Upper lobe of right lung (tissue), 1 donor: ENCODE measurements around the gene KPNA1. TPM values are rescaled to one million over a fixed set of nuclear protein-coding genes. Genes with fewer than 3 reads are reported as not detected.

Experiments
- ATAC-seq: fragments of 200-7000 bp; cut with Tn5 transposase; one replicate; pipeline ENCODE4 v1.9.1; 2020; ENCODE audit warnings: mild to moderate bottlenecking, moderate library complexity
- DNase-seq: peaks from one replicate; pipeline ENCODE4 v3.0.0-alpha.2; 2020
- H3K27ac ChIP-seq: fragments of 200-600 bp; one replicate; pipeline ENCODE4 v1.8.0; 2022
- H3K27me3 ChIP-seq: fragments of 200-600 bp; one replicate; pipeline ENCODE4 v1.8.0; 2022; ENCODE audit warnings: mild to moderate bottlenecking
- H3K36me3 ChIP-seq: fragments of 200-600 bp; one replicate; pipeline ENCODE4 v1.8.0; 2022
- H3K4me1 ChIP-seq: fragments of 200-600 bp; one replicate; pipeline ENCODE4 v1.8.0; 2022
- H3K4me3 ChIP-seq: fragments of 200-600 bp; one replicate; pipeline ENCODE4 v1.8.0; 2022; ENCODE audit warnings: mild to moderate bottlenecking
- H3K9me3 ChIP-seq: fragments of 200-600 bp; one replicate; pipeline ENCODE4 v1.8.0; 2022
- intact Hi-C: fragments of 100-400 bp; cut with DNase I; formaldehyde crosslinking; loops from one replicate; pipeline ENCODE4 v1.11.0; 2022
- total RNA-seq: library from RNA; stranded (reverse); fragmentation: NEBNext Ultra II Directional; extraction: Animal tissue kit (Norgen Biotek cat#: 25700); gene quantifications from one replicate; pipeline ENCODE4 v1.2.1, GENCODE V29; 2021
- TF ChIP-seq, protein P1 (sequence below): fragments of 200-600 bp; IDR thresholded peaks from one replicate; pipeline ENCODE4 v1.8.0; 2022; ENCODE audit warnings: antibody characterized with exemption
- donor health status: DM: no; HTN: yes; CAD: no; lungs with severe emphysema.

KPNA1 gene
- total RNA-seq, 1 donor from 2014 or later, result 60.4 TPM

DNA sequence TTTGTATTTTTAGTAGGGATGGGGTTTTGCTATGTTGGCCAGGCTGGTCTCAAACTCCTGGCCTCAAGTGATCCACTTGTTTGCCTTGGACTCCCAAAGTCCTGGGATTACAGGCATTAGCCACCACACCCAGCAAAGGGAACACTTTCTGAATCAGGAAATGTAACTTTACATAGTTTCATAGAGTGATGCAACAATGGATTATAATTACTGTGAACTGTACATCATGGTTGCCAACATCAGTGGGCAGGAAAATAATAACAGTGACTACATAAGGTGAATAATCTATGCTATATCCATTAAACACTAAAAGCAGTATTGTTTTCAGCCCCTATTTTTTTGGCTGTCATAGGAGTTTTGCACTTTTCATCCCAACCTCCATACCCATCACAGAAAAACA is 5.0 kb upstream of the KPNA1 start:
- intact Hi-C loops, result no loop called here
- Histone ChIP-seq H3K27me3 (no peaks in the 10 kb centered on the region), H3K4me1 (no peaks in the 10 kb centered on the region), H3K27ac (no peak overlapping the region), H3K9me3 (no peaks in the 10 kb centered on the region), H3K4me3 (no peak overlapping the region), H3K36me3 (no peaks in the 10 kb centered on the region)
- TF ChIP-seq, protein P1, sequence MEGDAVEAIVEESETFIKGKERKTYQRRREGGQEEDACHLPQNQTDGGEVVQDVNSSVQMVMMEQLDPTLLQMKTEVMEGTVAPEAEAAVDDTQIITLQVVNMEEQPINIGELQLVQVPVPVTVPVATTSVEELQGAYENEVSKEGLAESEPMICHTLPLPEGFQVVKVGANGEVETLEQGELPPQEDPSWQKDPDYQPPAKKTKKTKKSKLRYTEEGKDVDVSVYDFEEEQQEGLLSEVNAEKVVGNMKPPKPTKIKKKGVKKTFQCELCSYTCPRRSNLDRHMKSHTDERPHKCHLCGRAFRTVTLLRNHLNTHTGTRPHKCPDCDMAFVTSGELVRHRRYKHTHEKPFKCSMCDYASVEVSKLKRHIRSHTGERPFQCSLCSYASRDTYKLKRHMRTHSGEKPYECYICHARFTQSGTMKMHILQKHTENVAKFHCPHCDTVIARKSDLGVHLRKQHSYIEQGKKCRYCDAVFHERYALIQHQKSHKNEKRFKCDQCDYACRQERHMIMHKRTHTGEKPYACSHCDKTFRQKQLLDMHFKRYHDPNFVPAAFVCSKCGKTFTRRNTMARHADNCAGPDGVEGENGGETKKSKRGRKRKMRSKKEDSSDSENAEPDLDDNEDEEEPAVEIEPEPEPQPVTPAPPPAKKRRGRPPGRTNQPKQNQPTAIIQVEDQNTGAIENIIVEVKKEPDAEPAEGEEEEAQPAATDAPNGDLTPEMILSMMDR, result no peak
- no peak for ATAC-seq
- DNase-seq, result no peak

DNA sequence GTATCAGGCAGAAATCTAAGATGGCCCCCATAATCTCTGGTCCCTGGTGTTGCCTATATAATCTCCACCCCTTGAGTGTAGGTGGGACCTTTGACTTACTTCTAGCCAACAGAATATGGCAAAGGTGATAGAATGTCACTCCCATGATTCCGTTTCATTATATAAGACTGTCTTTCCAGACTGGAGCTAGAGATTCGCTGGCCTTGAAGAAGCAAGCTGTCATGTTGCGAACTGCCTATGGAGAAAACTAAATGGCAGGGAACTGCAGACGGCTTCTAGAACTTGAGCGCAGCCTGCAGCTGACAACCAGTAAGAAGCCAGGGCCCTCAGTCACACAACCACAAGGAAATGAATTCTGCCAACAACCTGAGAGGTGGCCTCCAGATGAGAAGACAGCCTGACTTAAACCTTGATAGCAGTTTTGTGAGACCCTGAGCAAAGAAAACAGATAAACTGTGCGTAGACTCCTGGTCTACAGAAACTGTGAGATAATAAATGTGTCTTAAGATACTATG is 2.2 kb upstream of the KPNA1 start:
- Histone ChIP-seq H3K27ac (no peak overlapping the region), H3K4me3 (no peak overlapping the region), H3K36me3 (no peaks in the 10 kb centered on the region), H3K9me3 (no peaks in the 10 kb centered on the region), H3K27me3 (no peaks in the 10 kb centered on the region), H3K4me1 (peaks cover 16% of the 10 kb centered on the region)
- DNase-seq (no peak), ATAC-seq (no peak)
- TF ChIP-seq, protein P1, result no peak
- intact Hi-C loops, result no loop called here

DNA sequence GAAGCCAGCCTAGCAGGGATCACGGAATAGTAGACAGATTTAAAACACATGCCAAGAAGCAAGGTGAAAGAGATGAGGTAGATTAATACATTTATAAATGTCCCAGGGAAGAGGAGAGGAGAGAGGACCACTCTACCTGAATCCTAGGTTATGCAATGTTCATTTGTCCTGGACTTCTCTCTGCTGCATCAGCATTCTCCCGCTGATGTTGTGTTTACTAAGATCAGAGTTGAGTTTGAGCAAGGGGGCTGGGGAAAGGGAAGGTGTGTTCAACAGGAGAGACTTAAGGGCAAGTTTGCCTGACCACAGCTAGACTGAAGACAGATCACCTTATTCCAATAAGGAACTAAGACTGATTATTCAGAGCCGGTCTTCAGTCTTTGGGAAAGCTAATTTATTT is 1.1 kb upstream of the KPNA1 start:
- intact Hi-C loops, result no loop called here
- peaks cover 27% of the 10 kb centered on the region for H3K4me1 ChIP-seq
- no peak overlapping the region for H3K27ac ChIP-seq
- ATAC-seq (no peak), DNase-seq (no peak)
- TF ChIP-seq, protein P1, result no peak
- no peak overlapping the region for H3K4me3 ChIP-seq
- H3K36me3 ChIP-seq, result no peaks in the 10 kb centered on the region
- H3K9me3 ChIP-seq, result no peaks in the 10 kb centered on the region
- no peaks in the 10 kb centered on the region for H3K27me3 ChIP-seq

DNA sequence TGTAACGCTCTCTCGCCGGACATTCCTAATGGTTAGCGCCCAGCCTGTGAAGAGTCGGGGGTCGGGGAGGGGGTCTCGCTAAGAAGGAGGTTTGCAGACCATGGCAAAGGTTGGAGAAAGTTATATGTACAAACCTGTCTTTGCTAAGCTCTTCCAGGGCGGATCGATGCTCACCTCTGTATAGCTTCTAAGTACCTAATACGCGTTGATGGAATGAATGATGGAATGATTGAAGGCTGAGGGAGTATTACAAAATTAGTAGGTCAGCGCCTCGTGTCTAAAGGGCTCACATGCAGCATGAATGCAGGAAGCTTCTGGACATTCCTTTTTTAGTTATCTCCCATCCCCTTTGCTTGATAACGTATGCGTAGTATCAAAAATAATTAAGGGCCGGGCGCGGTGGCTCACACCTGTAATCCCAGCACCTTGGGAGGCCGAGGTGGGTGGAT is 305 bp upstream of the KPNA1 start:
- intact Hi-C loops, result no loop called here
- H3K27ac ChIP-seq, result peak overlapping the region; percentile 94
- no peaks in the 10 kb centered on the region for H3K27me3 ChIP-seq
- peaks cover 30% of the 10 kb centered on the region for H3K4me1 ChIP-seq
- TF ChIP-seq, protein P1, result no peak
- ATAC-seq (no peak), DNase-seq (no peak)
- H3K9me3 ChIP-seq, result no peaks in the 10 kb centered on the region
- peak overlapping the region; percentile 90 for H3K4me3 ChIP-seq
- no peaks in the 10 kb centered on the region for H3K36me3 ChIP-seq

DNA sequence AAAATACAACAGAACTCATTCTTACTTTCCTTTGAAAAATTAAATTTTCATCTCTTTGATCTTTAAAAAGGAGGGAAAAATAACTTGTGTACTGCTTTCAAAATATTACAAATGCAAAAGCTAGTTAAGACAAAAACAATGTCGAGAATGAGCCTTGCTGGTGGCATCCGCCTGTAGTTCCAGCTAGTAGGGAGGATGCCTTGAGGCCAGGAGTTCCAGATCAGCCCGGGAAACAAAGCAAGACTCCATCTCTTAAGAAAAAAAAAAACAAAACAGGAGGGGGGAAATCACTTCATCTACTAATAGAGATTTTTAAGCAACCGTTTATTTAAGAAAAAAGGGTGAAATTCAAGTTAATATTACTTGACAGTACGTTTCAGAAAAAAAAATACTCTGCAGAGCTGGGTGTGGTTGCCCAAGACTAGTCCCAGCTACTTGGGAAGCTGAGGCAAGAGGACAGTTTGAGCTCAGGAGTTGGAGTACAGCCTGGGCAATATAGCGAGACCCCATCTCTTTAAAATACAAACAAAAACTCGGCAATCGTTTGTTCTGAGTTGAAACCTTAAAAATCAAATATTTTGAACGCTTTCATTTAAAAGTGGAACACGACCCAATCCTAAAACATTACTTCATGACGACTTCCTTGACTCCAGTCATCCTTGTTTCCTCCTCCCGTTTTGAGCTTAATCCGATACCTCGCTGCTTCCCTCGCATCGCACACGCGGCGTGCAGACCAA is 1.2 kb downstream of the KPNA1 start:
- Histone ChIP-seq H3K27ac (peak overlapping the region; percentile 94), H3K4me1 (peaks cover 31% of the 10 kb centered on the region), H3K9me3 (no peaks in the 10 kb centered on the region), H3K36me3 (no peaks in the 10 kb centered on the region), H3K4me3 (peak overlapping the region; percentile 90), H3K27me3 (no peaks in the 10 kb centered on the region)
- DNase-seq (no peak), ATAC-seq (no peak)
- TF ChIP-seq, protein P1, result no peak
- intact Hi-C loops, result no loop called here
